Measurements from ENCODE around the gene MEF2C.
A peak's percentile ranks its signal among the peaks of the same experiment; 100 is the strongest.
"Not testable (repeated sequence)": the region's sequence is repeated elsewhere in the genome, so short reads cannot be mapped to it uniquely, and the experiment has no call there.

The MEF2C gene

GRCh38 chr5:88883059-88883835, at the start of gene MEF2C:
MEF2C (minus strand) TSS chr5:88883184; CDS start chr5:88823788, 59,396 bp downstream.
- H3K4me3 ChIP-seq = peak within 1 kb of the TSS; percentile 96
- H3K9ac ChIP-seq (ENCODE audit: insufficient read length) = peak within 1 kb of the TSS; percentile 74
- H3K27ac ChIP-seq = no peak within 1 kb of the TSS
- no peaks in the 10 kb centered on the region for H3K9me3 ChIP-seq (ENCODE audit: low read depth, low read length)
- TF ChIP-seq POLR2AphosphoS5 (IDR thresholded peaks at IDR 0.05; ENCODE audit: borderline replicate concordance, low read depth, low read length) = peak; percentile 34; the same call in 1 of the 2 replicates
- TF ChIP-seq FOXP2 (optimal IDR thresholded peaks at IDR 0.05; ENCODE audit: control extremely low read depth, extremely low read length, insufficient read depth) = no peak
- no peak for DNase-seq (ENCODE audit: low read depth, low spot score)
- no peaks in the 10 kb centered on the region for H3K36me3 ChIP-seq (ENCODE audit: insufficient read depth, low read length)

- TF ChIP-seq POLR2AphosphoS5 (IDR thresholded peaks at IDR 0.05; ENCODE audit: borderline replicate concordance, low read depth, low read length) = no peak
- TF ChIP-seq EZH2 (IDR thresholded peaks at IDR 0.05) = no peak
- TF ChIP-seq FOXP2 (optimal IDR thresholded peaks at IDR 0.05; ENCODE audit: control extremely low read depth, extremely low read length, insufficient read depth) = no peak
- Histone ChIP-seq H3K9me3 (ENCODE audit: low read depth, low read length) (no peaks in the 10 kb centered on the region), H3K36me3 (ENCODE audit: insufficient read depth, low read length) (no peaks in the 10 kb centered on the region), H3K9ac (ENCODE audit: insufficient read length) (no peak overlapping the region), H3K27ac (no peak overlapping the region), H3K4me3 (no peak overlapping the region)
- no peak for DNase-seq (ENCODE audit: low read depth, low spot score)
Observed at GRCh38 chr5:88932541-88932940, 49.6 kb upstream of the MEF2C start.

GRCh38 chr5:88930335-88930734, 47.4 kb upstream of the MEF2C start:
- Histone ChIP-seq H3K9me3 (ENCODE audit: low read depth, low read length) (no peaks in the 10 kb centered on the region), H3K9ac (ENCODE audit: insufficient read length) (no peak overlapping the region)
- no peak for TF ChIP-seq POLR2AphosphoS5 (IDR thresholded peaks at IDR 0.05; ENCODE audit: borderline replicate concordance, low read depth, low read length)
- TF ChIP-seq EZH2 (IDR thresholded peaks at IDR 0.05) = no peak
- TF ChIP-seq FOXP2 (optimal IDR thresholded peaks at IDR 0.05; ENCODE audit: control extremely low read depth, extremely low read length, insufficient read depth) = no peak

GRCh38 chr5:88929385-88929784, 46.4 kb upstream of the MEF2C start:
- Histone ChIP-seq H3K9ac (ENCODE audit: insufficient read length) (no peak overlapping the region), H3K4me3 (no peak overlapping the region), H3K36me3 (ENCODE audit: insufficient read depth, low read length) (no peaks in the 10 kb centered on the region), H3K9me3 (ENCODE audit: low read depth, low read length) (no peaks in the 10 kb centered on the region), H3K27ac (no peak overlapping the region)
- TF ChIP-seq EZH2 (IDR thresholded peaks at IDR 0.05) (no peak), FOXP2 (optimal IDR thresholded peaks at IDR 0.05; ENCODE audit: control extremely low read depth, extremely low read length, insufficient read depth) (no peak), POLR2AphosphoS5 (IDR thresholded peaks at IDR 0.05; ENCODE audit: borderline replicate concordance, low read depth, low read length) (no peak)
- no peak for DNase-seq (ENCODE audit: low read depth, low spot score)

More at GRCh38 chr5:88930335-88930734, 47.4 kb upstream of the MEF2C start:
- DNase-seq (ENCODE audit: low read depth, low spot score) = no peak
- Histone ChIP-seq H3K27ac (no peak overlapping the region), H3K36me3 (ENCODE audit: insufficient read depth, low read length) (no peaks in the 10 kb centered on the region), H3K4me3 (no peak overlapping the region)

GRCh38 chr5:88926774-88927173, 43.8 kb upstream of the MEF2C start:
- no peaks in the 10 kb centered on the region for H3K36me3 ChIP-seq (ENCODE audit: insufficient read depth, low read length)
- H3K9me3 ChIP-seq (ENCODE audit: low read depth, low read length) = no peaks in the 10 kb centered on the region
- no peak for DNase-seq (ENCODE audit: low read depth, low spot score)
- H3K4me3 ChIP-seq = no peak overlapping the region
- no peak overlapping the region for H3K27ac ChIP-seq
- TF ChIP-seq POLR2AphosphoS5 (IDR thresholded peaks at IDR 0.05; ENCODE audit: borderline replicate concordance, low read depth, low read length) (no peak), EZH2 (IDR thresholded peaks at IDR 0.05) (no peak), FOXP2 (optimal IDR thresholded peaks at IDR 0.05; ENCODE audit: control extremely low read depth, extremely low read length, insufficient read depth) (no peak)
- H3K9ac ChIP-seq (ENCODE audit: insufficient read length) = no peak overlapping the region

- TF ChIP-seq POLR2AphosphoS5 (IDR thresholded peaks at IDR 0.05; ENCODE audit: borderline replicate concordance, low read depth, low read length) (no peak), EZH2 (IDR thresholded peaks at IDR 0.05) (no peak), FOXP2 (optimal IDR thresholded peaks at IDR 0.05; ENCODE audit: control extremely low read depth, extremely low read length, insufficient read depth) (no peak)
- no peaks in the 10 kb centered on the region for H3K36me3 ChIP-seq (ENCODE audit: insufficient read depth, low read length)
- no peak overlapping the region for H3K4me3 ChIP-seq
- no peak for DNase-seq (ENCODE audit: low read depth, low spot score)
- no peak overlapping the region for H3K9ac ChIP-seq (ENCODE audit: insufficient read length)
- no peak overlapping the region for H3K27ac ChIP-seq
- H3K9me3 ChIP-seq (ENCODE audit: low read depth, low read length) = no peaks in the 10 kb centered on the region
Observed at GRCh38 chr5:88925692-88926490, 42.9 kb upstream of the MEF2C start.

GRCh38 chr5:88924330-88924657, 41.3 kb upstream of the MEF2C start:
- Histone ChIP-seq H3K9ac (ENCODE audit: insufficient read length) (no peak overlapping the region), H3K27ac (no peak overlapping the region), H3K36me3 (ENCODE audit: insufficient read depth, low read length) (no peaks in the 10 kb centered on the region), H3K4me3 (no peak overlapping the region), H3K9me3 (ENCODE audit: low read depth, low read length) (no peaks in the 10 kb centered on the region)
- no peak for DNase-seq (ENCODE audit: low read depth, low spot score)
- TF ChIP-seq FOXP2 (optimal IDR thresholded peaks at IDR 0.05; ENCODE audit: control extremely low read depth, extremely low read length, insufficient read depth) (no peak), POLR2AphosphoS5 (IDR thresholded peaks at IDR 0.05; ENCODE audit: borderline replicate concordance, low read depth, low read length) (no peak), EZH2 (IDR thresholded peaks at IDR 0.05) (no peak)

GRCh38 chr5:88923623-88924329, 40.8 kb upstream of the MEF2C start:
- Histone ChIP-seq H3K9ac (ENCODE audit: insufficient read length) (no peak overlapping the region), H3K4me3 (no peak overlapping the region), H3K27ac (no peak overlapping the region), H3K9me3 (ENCODE audit: low read depth, low read length) (no peaks in the 10 kb centered on the region), H3K36me3 (ENCODE audit: insufficient read depth, low read length) (no peaks in the 10 kb centered on the region)
- TF ChIP-seq EZH2 (IDR thresholded peaks at IDR 0.05) = no peak
- TF ChIP-seq POLR2AphosphoS5 (IDR thresholded peaks at IDR 0.05; ENCODE audit: borderline replicate concordance, low read depth, low read length) = no peak
- no peak for TF ChIP-seq FOXP2 (optimal IDR thresholded peaks at IDR 0.05; ENCODE audit: control extremely low read depth, extremely low read length, insufficient read depth)
- DNase-seq (ENCODE audit: low read depth, low spot score) = no peak

GRCh38 chr5:88912743-88913142, 29.8 kb upstream of the MEF2C start:
- not testable (repeated sequence) for H3K27ac ChIP-seq; H3K36me3 ChIP-seq (ENCODE audit: insufficient read depth, low read length); H3K9me3 ChIP-seq (ENCODE audit: low read depth, low read length); H3K4me3 ChIP-seq; H3K9ac ChIP-seq (ENCODE audit: insufficient read length); DNase-seq (ENCODE audit: low read depth, low spot score)

- H3K4me3 ChIP-seq; H3K27ac ChIP-seq; H3K9ac ChIP-seq (ENCODE audit: insufficient read length); H3K36me3 ChIP-seq (ENCODE audit: insufficient read depth, low read length); H3K9me3 ChIP-seq (ENCODE audit: low read depth, low read length); DNase-seq (ENCODE audit: low read depth, low spot score): not testable (repeated sequence)
Observed at GRCh38 chr5:88911059-88911572, 28.1 kb upstream of the MEF2C start.

- H3K9me3 ChIP-seq (ENCODE audit: low read depth, low read length); DNase-seq (ENCODE audit: low read depth, low spot score); H3K27ac ChIP-seq; H3K36me3 ChIP-seq (ENCODE audit: insufficient read depth, low read length); H3K4me3 ChIP-seq; H3K9ac ChIP-seq (ENCODE audit: insufficient read length): not testable (repeated sequence)
Observed at GRCh38 chr5:88904478-88904877, 21.5 kb upstream of the MEF2C start.
